GM23338 (cell line): Measurements from ENCODE around the gene ZNF398. TPM values are rescaled to one million over a fixed set of nuclear protein-coding genes. Genes with fewer than 3 reads are reported as not detected.

ENCODE experiments used
- ATAC-seq: fragments of 200-7000 bp; cut with Tn5 transposase; 3 replicates; pipeline ENCODE4 v1.9.1; 2020
- DNase-seq: peaks from one replicate; pipeline ENCODE4 v3.0.0-alpha.2; 2015; ENCODE audit warnings: low spot score
- H2AFZ ChIP-seq: fragments of 200-600 bp; sonication (generic); 2 replicates; pipeline ENCODE4 v1.8.0; 2016; ENCODE audit warnings: antibody characterized with exemption, mild to moderate bottlenecking, moderate library complexity
- H3F3A ChIP-seq: fragments of 200-600 bp; sonication (generic); replicated peaks from 2 replicates; pipeline ENCODE4 v1.8.0; 2017; ENCODE audit warnings: antibody characterized with exemption, mixed run types, low read depth
- H3K27ac ChIP-seq: fragments of 200-600 bp; sonication (generic); 2 replicates; pipeline ENCODE4 v1.6.1; 2016; ENCODE audit warnings: low read depth
- H3K27me3 ChIP-seq: fragments of 200-600 bp; sonication (generic); 2 replicates; pipeline ENCODE4 v1.8.0; 2016; ENCODE audit warnings: mild to moderate bottlenecking, mixed run types, moderate library complexity; ENCODE audit not compliant: insufficient read depth
- H3K36me3 ChIP-seq: fragments of 200-600 bp; sonication (generic); 2 replicates; pipeline ENCODE4 v1.8.0; 2016; ENCODE audit warnings: mild to moderate bottlenecking; ENCODE audit not compliant: insufficient read depth
- H3K4me1 ChIP-seq: fragments of 200-600 bp; sonication (generic); 2 replicates; pipeline ENCODE4 v1.8.0; 2016; ENCODE audit warnings: mild to moderate bottlenecking, moderate library complexity; ENCODE audit not compliant: insufficient read depth
- H3K4me2 ChIP-seq: fragments of 200-600 bp; sonication (generic); 2 replicates; pipeline ENCODE4 v1.7.1; 2017; ENCODE audit warnings: mixed run types
- H3K4me3 ChIP-seq: fragments of 200-600 bp; sonication (generic); 2 replicates; pipeline ENCODE4 v1.6.1; 2016; ENCODE audit warnings: mixed run types
- H3K79me2 ChIP-seq: fragments of 200-600 bp; sonication (generic); replicated peaks from 2 replicates; pipeline ENCODE4 v1.8.0; 2017; ENCODE audit warnings: mild to moderate bottlenecking; ENCODE audit not compliant: insufficient read depth
- H3K9me2 ChIP-seq: fragments of 200-600 bp; sonication (generic); 2 replicates; pipeline ENCODE4 v1.8.0; 2017; ENCODE audit not compliant: insufficient read depth
- H4K20me1 ChIP-seq: fragments of 200-600 bp; sonication (generic); replicated peaks from 2 replicates; pipeline ENCODE4 v1.8.0; 2017; ENCODE audit warnings: mild to moderate bottlenecking; ENCODE audit not compliant: insufficient read depth
- H3K27ac Mint-ChIP-seq: 2 replicates; pipeline ENCODE4 v1.8.0; 2020; ENCODE audit warnings: inconsistent platforms, mild to moderate bottlenecking, moderate library complexity, mixed read lengths
- H3K27me3 Mint-ChIP-seq: 3 replicates; pipeline ENCODE4 v1.8.0; 2022; ENCODE audit warnings: low read depth, mild to moderate bottlenecking, moderate library complexity, mixed read lengths, inconsistent platforms; ENCODE audit not compliant: insufficient read depth, poor library complexity
- H3K36me3 Mint-ChIP-seq: 3 replicates; pipeline ENCODE4 v1.8.0; 2021; ENCODE audit warnings: low read depth, mild to moderate bottlenecking, inconsistent platforms, moderate library complexity, mixed read lengths
- H3K4me1 Mint-ChIP-seq: 3 replicates; pipeline ENCODE4 v1.8.0; 2020; ENCODE audit warnings: mild to moderate bottlenecking, inconsistent platforms, mixed read lengths
- H3K4me3 Mint-ChIP-seq: 3 replicates; pipeline ENCODE4 v1.8.0; 2021; ENCODE audit warnings: moderate library complexity, mild to moderate bottlenecking, inconsistent platforms, mixed read lengths
- H3K9me3 Mint-ChIP-seq: 3 replicates; pipeline ENCODE4 v1.8.0; 2020; ENCODE audit warnings: moderate library complexity, mild to moderate bottlenecking, inconsistent platforms, mixed read lengths
- CREB1 ChIP-seq: fragments of 250-450 bp; sonication (Bioruptor Pico); IDR thresholded peaks from 2 replicates; pipeline ENCODE4 v1.5.0; 2020; ENCODE audit warnings: low read depth, mild to moderate bottlenecking, moderate library complexity
- CTCF ChIP-seq, 2 experiments: fragments of 200-600 bp in 1 of 2; sonication (generic) in 1 of 2; conservative IDR thresholded peaks; 2 replicates each; pipeline versions ENCODE4 v1.5.1 to v1.6.1; 2016 to 2017; ENCODE audit warnings: antibody characterized with exemption in 2 of 2, low read depth in 2 of 2, mild to moderate bottlenecking in 2 of 2, moderate library complexity in 1 of 2
- EZH2 ChIP-seq: fragments of 200-600 bp; sonication (generic); IDR thresholded peaks from one replicate; pipeline ENCODE4 v1.8.0; 2017; ENCODE audit warnings: antibody characterized with exemption, mild to moderate bottlenecking, low read depth; ENCODE audit not compliant: unreplicated experiment
- EZH2phosphoT487 ChIP-seq: fragments of 200-600 bp; sonication (generic); IDR thresholded peaks from one replicate; pipeline ENCODE4 v1.8.1; 2018; ENCODE audit warnings: antibody characterized with exemption; ENCODE audit not compliant: unreplicated experiment
- JUNB ChIP-seq: IDR thresholded peaks from one replicate; pipeline ENCODE4 v1.6.1; 2016; ENCODE audit warnings: antibody characterized with exemption; ENCODE audit not compliant: unreplicated experiment
- NANOG ChIP-seq: IDR thresholded peaks from 2 replicates; pipeline ENCODE4 v1.6.1; 2016; ENCODE audit warnings: antibody characterized with exemption, borderline replicate concordance
- POLR2AphosphoS5 ChIP-seq: IDR thresholded peaks from 2 replicates; pipeline ENCODE4 v1.6.1; 2016; ENCODE audit warnings: antibody characterized with exemption, low read depth
- REST ChIP-seq: IDR thresholded peaks from one replicate; pipeline ENCODE4 v1.6.1; 2018; ENCODE audit warnings: antibody characterized with exemption; ENCODE audit not compliant: unreplicated experiment
- STAT1 ChIP-seq: IDR thresholded peaks from one replicate; pipeline ENCODE4 v1.6.1; 2016; ENCODE audit warnings: antibody characterized with exemption; ENCODE audit not compliant: unreplicated experiment
- ZNF114 ChIP-seq: fragments of 250-450 bp; sonication (Bioruptor Pico); IDR thresholded peaks from 2 replicates; pipeline ENCODE4 v1.5.0; 2020; ENCODE audit warnings: mild to moderate bottlenecking, moderate library complexity
- ZNF331 ChIP-seq: fragments of 250-450 bp; sonication (Bioruptor Pico); IDR thresholded peaks from 2 replicates; pipeline ENCODE4 v1.5.0; 2020; ENCODE audit warnings: low read depth, mild to moderate bottlenecking, moderate library complexity
- polyA plus RNA-seq: library from polyadenylated mRNA; unstranded; fragments of >200 nt; fragmentation: Nextera tagmentation; extraction: Ambion mirVana; gene quantifications from 2 replicates; pipeline ENCODE4 v1.2.1, GENCODE V29; 2016
- total RNA-seq: library from RNA; depleted of rRNA; stranded (reverse); fragments of >200 nt; shearing (Covaris generic); gene quantifications from 2 replicates; pipeline ENCODE4 v1.2.3, GENCODE V29; 2014
- TF ChIP-seq, protein P1 (sequence below): fragments of 250-450 bp; sonication (Bioruptor Pico); IDR thresholded peaks from 2 replicates; pipeline ENCODE4 v1.5.0; 2020; ENCODE audit warnings: mild to moderate bottlenecking, moderate library complexity

The ZNF398 gene
- total and polyA plus RNA-seq, 2 experiments from 2014 or later = 20.7 to 99.6 TPM

DNA sequence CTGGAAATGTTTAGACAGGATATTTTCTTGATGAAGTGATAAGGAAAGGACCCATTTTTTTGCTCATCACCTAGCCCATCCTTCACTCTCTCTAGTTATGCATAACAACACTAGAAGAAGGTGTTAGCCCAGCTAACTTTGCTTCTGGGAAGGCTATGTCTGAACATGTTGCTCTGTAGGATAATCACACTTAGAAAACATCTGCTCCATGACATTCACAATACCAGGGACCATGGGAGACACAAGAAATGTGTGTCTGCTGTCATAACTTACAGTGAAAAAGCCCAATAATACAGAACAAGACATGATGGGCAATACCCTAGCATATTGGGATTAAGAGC lies 34.2 kb downstream of the ZNF398 start (continued):
- TF ChIP-seq EZH2 (no peak), JUNB (no peak), NANOG (no peak), ZNF331 (CRISPR knock-in tag) (no peak), EZH2phosphoT487 (no peak), CTCF (conservative IDR thresholded peaks at IDR 0.05; ENCODE audit: low read depth in 2 of 2) (no peak), POLR2AphosphoS5 (no peak), CREB1 (CRISPR knock-in tag) (no peak), ZNF114 (CRISPR knock-in tag) (no peak)

DNA sequence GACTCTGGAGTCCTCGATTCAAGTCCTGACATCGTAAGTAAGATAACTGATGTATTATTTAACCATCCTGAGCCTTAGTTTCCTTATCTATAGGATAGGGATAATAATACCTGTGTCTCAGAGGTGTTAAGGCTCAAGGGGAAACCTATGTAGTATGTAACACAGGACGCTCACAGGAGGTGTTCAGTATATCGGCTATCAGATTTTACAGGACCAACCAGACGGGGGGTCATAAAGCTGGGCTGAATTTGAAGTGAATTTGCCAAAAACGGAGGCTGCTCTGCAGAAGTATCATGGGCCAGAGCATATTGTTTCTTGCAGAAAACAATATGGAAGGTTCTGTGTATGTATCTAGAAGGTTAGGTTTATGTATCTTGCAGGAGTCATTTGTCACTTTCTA lies 37.0 kb downstream of the ZNF398 start:
- Histone ChIP-seq H3K36me3 (peaks cover 29% of the 10 kb centered on the region), H3K27me3 (no peaks in the 10 kb centered on the region), H2AFZ (no peak overlapping the region), H4K20me1 (peaks cover 18% of the 10 kb centered on the region; the same call in 1 of the 2 replicates), H3K4me2 (no peak overlapping the region), H3K79me2 (no peaks in the 10 kb centered on the region), H3K4me1 (no peaks in the 10 kb centered on the region), H3K9me2 (no peaks in the 10 kb centered on the region), H3F3A (peaks cover 40% of the 10 kb centered on the region), H3K4me3 (no peak overlapping the region), H3K27ac (no peak overlapping the region)
- DNase-seq (no peak), ATAC-seq (no peak)
- Mint-ChIP-seq H3K4me3 (no peak overlapping the region), H3K27ac (no peak overlapping the region), H3K9me3 (no peaks in the 10 kb centered on the region), H3K36me3 (peaks cover 38% of the 10 kb centered on the region), H3K4me1 (no peaks in the 10 kb centered on the region), H3K27me3 (peaks cover 6% of the 10 kb centered on the region)
- TF ChIP-seq NANOG (no peak), POLR2AphosphoS5 (no peak), ZNF331 (CRISPR knock-in tag) (no peak), CTCF (conservative IDR thresholded peaks at IDR 0.05; ENCODE audit: low read depth in 2 of 2) (no peak), JUNB (no peak), EZH2phosphoT487 (no peak), ZNF114 (CRISPR knock-in tag) (no peak), STAT1 (no peak), REST (no peak)
- TF ChIP-seq, protein P1, sequence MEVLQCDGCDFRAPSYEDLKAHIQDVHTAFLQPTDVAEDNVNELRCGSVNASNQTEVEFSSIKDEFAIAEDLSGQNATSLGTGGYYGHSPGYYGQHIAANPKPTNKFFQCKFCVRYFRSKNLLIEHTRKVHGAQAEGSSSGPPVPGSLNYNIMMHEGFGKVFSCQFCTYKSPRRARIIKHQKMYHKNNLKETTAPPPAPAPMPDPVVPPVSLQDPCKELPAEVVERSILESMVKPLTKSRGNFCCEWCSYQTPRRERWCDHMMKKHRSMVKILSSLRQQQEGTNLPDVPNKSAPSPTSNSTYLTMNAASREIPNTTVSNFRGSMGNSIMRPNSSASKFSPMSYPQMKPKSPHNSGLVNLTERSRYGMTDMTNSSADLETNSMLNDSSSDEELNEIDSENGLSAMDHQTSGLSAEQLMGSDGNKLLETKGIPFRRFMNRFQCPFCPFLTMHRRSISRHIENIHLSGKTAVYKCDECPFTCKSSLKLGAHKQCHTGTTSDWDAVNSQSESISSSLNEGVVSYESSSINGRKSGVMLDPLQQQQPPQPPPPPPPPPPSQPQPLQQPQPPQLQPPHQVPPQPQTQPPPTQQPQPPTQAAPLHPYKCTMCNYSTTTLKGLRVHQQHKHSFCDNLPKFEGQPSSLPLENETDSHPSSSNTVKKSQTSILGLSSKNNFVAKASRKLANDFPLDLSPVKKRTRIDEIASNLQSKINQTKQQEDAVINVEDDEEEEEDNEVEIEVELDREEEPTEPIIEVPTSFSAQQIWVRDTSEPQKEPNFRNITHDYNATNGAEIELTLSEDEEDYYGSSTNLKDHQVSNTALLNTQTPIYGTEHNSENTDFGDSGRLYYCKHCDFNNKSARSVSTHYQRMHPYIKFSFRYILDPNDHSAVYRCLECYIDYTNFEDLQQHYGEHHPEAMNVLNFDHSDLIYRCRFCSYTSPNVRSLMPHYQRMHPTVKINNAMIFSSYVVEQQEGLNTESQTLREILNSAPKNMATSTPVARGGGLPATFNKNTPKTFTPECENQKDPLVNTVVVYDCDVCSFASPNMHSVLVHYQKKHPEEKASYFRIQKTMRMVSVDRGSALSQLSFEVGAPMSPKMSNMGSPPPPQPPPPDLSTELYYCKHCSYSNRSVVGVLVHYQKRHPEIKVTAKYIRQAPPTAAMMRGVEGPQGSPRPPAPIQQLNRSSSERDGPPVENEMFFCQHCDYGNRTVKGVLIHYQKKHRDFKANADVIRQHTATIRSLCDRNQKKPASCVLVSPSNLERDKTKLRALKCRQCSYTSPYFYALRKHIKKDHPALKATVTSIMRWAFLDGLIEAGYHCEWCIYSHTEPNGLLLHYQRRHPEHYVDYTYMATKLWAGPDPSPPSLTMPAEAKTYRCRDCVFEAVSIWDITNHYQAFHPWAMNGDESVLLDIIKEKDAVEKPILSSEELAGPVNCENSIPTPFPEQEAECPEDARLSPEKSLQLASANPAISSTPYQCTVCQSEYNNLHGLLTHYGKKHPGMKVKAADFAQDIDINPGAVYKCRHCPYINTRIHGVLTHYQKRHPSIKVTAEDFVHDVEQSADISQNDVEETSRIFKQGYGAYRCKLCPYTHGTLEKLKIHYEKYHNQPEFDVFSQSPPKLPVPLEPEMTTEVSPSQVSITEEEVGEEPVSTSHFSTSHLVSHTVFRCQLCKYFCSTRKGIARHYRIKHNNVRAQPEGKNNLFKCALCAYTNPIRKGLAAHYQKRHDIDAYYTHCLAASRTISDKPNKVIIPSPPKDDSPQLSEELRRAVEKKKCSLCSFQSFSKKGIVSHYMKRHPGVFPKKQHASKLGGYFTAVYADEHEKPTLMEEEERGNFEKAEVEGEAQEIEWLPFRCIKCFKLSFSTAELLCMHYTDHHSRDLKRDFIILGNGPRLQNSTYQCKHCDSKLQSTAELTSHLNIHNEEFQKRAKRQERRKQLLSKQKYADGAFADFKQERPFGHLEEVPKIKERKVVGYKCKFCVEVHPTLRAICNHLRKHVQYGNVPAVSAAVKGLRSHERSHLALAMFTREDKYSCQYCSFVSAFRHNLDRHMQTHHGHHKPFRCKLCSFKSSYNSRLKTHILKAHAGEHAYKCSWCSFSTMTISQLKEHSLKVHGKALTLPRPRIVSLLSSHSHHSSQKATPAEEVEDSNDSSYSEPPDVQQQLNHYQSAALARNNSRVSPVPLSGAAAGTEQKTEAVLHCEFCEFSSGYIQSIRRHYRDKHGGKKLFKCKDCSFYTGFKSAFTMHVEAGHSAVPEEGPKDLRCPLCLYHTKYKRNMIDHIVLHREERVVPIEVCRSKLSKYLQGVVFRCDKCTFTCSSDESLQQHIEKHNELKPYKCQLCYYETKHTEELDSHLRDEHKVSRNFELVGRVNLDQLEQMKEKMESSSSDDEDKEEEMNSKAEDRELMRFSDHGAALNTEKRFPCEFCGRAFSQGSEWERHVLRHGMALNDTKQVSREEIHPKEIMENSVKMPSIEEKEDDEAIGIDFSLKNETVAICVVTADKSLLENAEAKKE (CRISPR knock-in tag) = no peak
